Mesothelial cell of epicardium (in vitro differentiated cells): ENCODE results near the gene C16orf78. TPM values are rescaled to one million over a fixed set of nuclear protein-coding genes. Genes with fewer than 3 reads are reported as not detected.

Experiments
- DNase-seq, 2 experiments: peaks; one replicate each; pipeline ENCODE4 v3.0.0; 2021; ENCODE audit warnings: low spot score in 2 of 2; ENCODE audit not compliant: unreplicated experiment in 2 of 2
- H3K27ac Mint-ChIP-seq: 2 replicates; pipeline ENCODE4 v1.8.0; 2021; ENCODE audit warnings: mixed read lengths
- H3K27me3 Mint-ChIP-seq: 2 replicates; pipeline ENCODE4 v1.8.0; 2021; ENCODE audit warnings: low read depth, mixed read lengths
- H3K36me3 Mint-ChIP-seq: 2 replicates; pipeline ENCODE4 v1.8.0; 2021; ENCODE audit warnings: mixed read lengths
- H3K4me1 Mint-ChIP-seq: 2 replicates; pipeline ENCODE4 v1.8.0; 2021; ENCODE audit warnings: mixed read lengths
- H3K4me3 Mint-ChIP-seq: 2 replicates; pipeline ENCODE4 v1.8.0; 2021; ENCODE audit warnings: mild to moderate bottlenecking, moderate library complexity, mixed read lengths
- H3K9me3 Mint-ChIP-seq: 2 replicates; pipeline ENCODE4 v1.8.0; 2021; ENCODE audit warnings: mixed read lengths
- total RNA-seq: library from RNA; stranded (reverse); gene quantifications from 3 replicates; pipeline ENCODE4 v1.2.1, GENCODE V29; 2021
- TF ChIP-seq, protein P1 (sequence below): fragments of 200-600 bp; sonication (generic); IDR thresholded peaks from one replicate; pipeline ENCODE4 v1.5.0; 2021; ENCODE audit warnings: antibody characterized with exemption; ENCODE audit not compliant: unreplicated experiment

Gene C16orf78
- total RNA-seq, 1 donor from 2014 or later, result not detected

DNA sequence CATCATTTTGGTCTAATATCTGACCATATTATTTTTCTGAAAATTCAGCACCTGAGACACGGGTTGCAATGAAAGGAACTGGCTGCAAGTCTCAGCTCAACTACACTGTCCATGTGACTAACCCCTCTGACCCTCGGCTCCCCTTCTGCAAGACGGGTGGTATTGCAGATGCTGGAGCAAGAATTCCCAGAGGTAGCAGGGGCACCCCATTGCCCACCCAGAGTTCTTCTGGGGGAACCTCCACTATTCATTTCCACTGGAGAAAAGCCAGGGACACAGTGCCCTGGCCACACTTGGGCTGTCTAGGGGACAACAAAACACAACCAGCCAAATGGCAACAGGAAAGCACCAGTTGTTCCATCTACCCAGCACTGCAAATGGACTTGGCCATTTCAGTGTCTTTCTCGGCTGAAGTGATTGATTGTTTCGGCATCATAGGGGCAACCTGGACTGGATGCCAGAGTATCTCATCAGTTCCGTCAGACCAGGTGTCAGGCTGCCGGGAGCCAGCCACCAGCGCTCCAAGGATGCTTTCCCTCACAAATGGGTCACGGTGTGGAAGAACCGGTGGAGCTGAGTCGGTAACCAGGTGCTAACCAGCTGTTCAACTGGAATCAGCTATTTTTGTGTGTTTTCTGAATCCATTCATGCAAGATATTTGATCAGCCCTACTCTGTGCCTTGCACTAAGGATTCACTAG lies 58.1 kb downstream of the C16orf78 start:
- H3K4me3 Mint-ChIP-seq, result no peak overlapping the region
- DNase-seq, result no peak
- no peaks in the 10 kb centered on the region for H3K4me1 Mint-ChIP-seq
- peaks cover 49% of the 10 kb centered on the region for H3K27me3 Mint-ChIP-seq
- no peaks in the 10 kb centered on the region for H3K36me3 Mint-ChIP-seq
- TF ChIP-seq, protein P1, sequence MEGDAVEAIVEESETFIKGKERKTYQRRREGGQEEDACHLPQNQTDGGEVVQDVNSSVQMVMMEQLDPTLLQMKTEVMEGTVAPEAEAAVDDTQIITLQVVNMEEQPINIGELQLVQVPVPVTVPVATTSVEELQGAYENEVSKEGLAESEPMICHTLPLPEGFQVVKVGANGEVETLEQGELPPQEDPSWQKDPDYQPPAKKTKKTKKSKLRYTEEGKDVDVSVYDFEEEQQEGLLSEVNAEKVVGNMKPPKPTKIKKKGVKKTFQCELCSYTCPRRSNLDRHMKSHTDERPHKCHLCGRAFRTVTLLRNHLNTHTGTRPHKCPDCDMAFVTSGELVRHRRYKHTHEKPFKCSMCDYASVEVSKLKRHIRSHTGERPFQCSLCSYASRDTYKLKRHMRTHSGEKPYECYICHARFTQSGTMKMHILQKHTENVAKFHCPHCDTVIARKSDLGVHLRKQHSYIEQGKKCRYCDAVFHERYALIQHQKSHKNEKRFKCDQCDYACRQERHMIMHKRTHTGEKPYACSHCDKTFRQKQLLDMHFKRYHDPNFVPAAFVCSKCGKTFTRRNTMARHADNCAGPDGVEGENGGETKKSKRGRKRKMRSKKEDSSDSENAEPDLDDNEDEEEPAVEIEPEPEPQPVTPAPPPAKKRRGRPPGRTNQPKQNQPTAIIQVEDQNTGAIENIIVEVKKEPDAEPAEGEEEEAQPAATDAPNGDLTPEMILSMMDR, result no peak
- H3K9me3 Mint-ChIP-seq, result peaks cover 6% of the 10 kb centered on the region
- H3K27ac Mint-ChIP-seq, result no peak overlapping the region

DNA sequence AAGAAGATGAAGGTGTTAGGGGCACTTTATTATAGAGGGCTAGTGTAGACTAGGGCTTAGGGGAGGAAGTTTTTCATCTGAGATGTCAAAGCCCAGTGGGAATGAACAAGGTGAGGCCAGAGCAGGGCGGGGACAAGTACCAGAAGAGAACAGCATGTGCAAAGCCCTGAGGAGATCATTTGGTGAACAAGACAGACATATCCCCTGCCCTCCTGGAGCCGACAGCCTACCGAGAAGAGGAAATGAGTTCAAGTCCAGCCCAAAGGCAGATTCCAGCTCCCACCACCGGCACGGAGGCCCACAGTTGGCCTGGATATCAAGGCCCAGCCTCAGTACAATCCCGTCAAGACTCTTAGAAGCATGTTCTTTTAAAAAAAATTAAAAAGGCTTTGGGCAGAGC lies 61.1 kb downstream of the C16orf78 start:
- Mint-ChIP-seq H3K4me3 (no peak overlapping the region), H3K9me3 (no peaks in the 10 kb centered on the region), H3K27ac (no peak overlapping the region), H3K36me3 (no peaks in the 10 kb centered on the region), H3K4me1 (no peaks in the 10 kb centered on the region), H3K27me3 (peaks cover 48% of the 10 kb centered on the region)
- DNase-seq, result no peak
- TF ChIP-seq, protein P1, result no peak

DNA sequence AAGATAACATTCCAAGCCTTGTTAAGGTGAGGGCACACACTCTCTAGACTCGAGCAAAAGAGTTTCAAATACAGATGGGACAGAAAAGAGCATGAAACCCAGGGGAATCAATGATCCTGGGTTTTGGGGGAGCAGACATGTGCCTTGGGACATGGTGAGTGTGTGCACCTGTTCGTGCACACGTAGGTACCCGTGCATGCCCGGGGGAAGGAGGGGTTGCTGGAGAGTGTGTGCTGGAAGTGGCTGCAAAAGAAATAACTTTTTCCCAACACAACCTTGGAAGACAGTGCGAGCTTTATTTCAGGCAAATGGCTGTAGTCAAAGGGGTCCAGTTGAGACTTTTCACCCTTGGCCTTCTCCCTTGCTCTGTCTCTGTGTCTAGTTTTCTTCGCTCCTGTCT lies 62.6 kb downstream of the C16orf78 start:
- TF ChIP-seq, protein P1, result no peak
- peaks cover 48% of the 10 kb centered on the region for H3K27me3 Mint-ChIP-seq
- no peak for DNase-seq
- no peaks in the 10 kb centered on the region for H3K9me3 Mint-ChIP-seq
- H3K36me3 Mint-ChIP-seq, result no peaks in the 10 kb centered on the region
- peaks cover under 1% of the 10 kb centered on the region for H3K4me1 Mint-ChIP-seq
- H3K4me3 Mint-ChIP-seq, result no peak overlapping the region
- no peak overlapping the region for H3K27ac Mint-ChIP-seq

DNA sequence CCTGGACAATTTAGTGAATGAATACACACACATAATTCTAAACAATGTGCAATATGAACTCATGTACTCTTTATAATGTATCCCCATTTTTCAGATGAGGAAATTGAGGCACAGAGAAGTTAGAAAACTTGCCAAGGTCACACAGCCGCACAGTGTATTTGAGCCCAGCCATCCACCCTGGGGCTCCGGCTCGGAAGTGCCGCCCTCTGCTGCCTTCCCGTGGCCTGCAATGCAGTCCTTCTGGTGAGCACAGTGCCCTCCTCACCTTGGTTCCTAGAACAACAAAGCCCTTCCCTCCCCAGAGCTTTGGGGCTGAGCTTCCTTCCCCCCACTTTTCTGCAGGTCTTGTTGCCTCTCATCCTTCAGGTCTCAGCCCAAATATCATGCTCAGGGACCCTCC lies 63.7 kb downstream of the C16orf78 start:
- Mint-ChIP-seq H3K27ac (no peak overlapping the region), H3K4me1 (peaks cover 3% of the 10 kb centered on the region), H3K27me3 (peaks cover 45% of the 10 kb centered on the region), H3K4me3 (no peak overlapping the region), H3K36me3 (no peaks in the 10 kb centered on the region), H3K9me3 (no peaks in the 10 kb centered on the region)
- no peak for DNase-seq
- TF ChIP-seq, protein P1, result no peak

DNA sequence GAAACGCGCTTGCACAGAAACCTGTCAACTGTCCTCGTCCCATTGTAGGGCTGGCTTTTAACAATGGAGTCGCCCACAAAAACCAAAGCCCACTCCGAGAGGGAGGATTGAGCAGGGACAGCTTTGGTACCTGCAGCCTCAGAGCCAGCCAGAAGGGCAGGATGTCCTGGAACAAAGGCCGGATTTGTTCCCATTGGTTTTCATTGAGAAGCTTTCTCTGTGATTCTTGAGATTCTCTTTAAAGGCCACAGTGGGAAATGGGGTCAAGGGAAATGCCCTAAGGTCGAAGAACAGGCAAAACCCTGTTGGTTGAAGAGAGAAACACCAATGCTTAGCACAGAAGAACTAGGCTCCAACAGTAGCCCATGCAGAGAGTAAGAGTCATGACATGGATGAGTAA lies 65.4 kb downstream of the C16orf78 start:
- H3K9me3 Mint-ChIP-seq, result no peaks in the 10 kb centered on the region
- H3K27me3 Mint-ChIP-seq, result peaks cover 36% of the 10 kb centered on the region
- no peak for DNase-seq

More for the DNA sequence above, 65.4 kb downstream of the C16orf78 start:
- no peaks in the 10 kb centered on the region for H3K36me3 Mint-ChIP-seq
- H3K27ac Mint-ChIP-seq, result no peak overlapping the region
- peaks cover 3% of the 10 kb centered on the region for H3K4me1 Mint-ChIP-seq
- no peak overlapping the region for H3K4me3 Mint-ChIP-seq
- TF ChIP-seq, protein P1, result no peak
